Common myeloid progenitor, CD34-positive (primary cell): ENCODE results near the gene NELFB.
A peak's percentile ranks its signal among the peaks of the same experiment; 100 is the strongest.

Source experiments
- CTCF ChIA-PET: fragments of 350-600 bp; sonication (Branson Sonifier 250); formaldehyde crosslinking; loops from one replicate; lab custom pipeline; 2021; ENCODE audit warnings: antibody characterized with exemption; lab: Charles Lee
- POLR2A ChIA-PET: fragments of 350-600 bp; sonication (Branson Sonifier 250); formaldehyde crosslinking; loops from one replicate; lab custom pipeline; 2021; ENCODE audit warnings: antibody characterized with exemption; lab: Charles Lee
- DNase-seq, 3 donors: peaks; one replicate each; pipeline versions ENCODE4 v3.0.0 to v3.0.0-alpha.2; 2013
- H3K27ac ChIP-seq, 2 experiments: 1 replicate in 1 of 2; 2 replicates in 1 of 2; pipeline ENCODE4 v1.7.0; 2013; ENCODE audit warnings: inconsistent platforms in 2 of 2, low read length in 2 of 2, mild to moderate bottlenecking in 2 of 2, low read depth in 1 of 2, moderate library complexity in 1 of 2; ENCODE audit not compliant: severe bottlenecking in 2 of 2, insufficient read depth in 1 of 2, poor library complexity in 1 of 2
- H3K27me3 ChIP-seq, 5 experiments: replicated peaks in 2 of 5; 1 replicate in 3 of 5; 2 replicates in 2 of 5; pipeline versions ENCODE4 v1.6.1 to v1.7.0; 2013; ENCODE audit warnings: low read length in 4 of 5, mild to moderate bottlenecking in 2 of 5, moderate library complexity in 2 of 5, inconsistent platforms in 1 of 5; ENCODE audit not compliant: insufficient read depth in 5 of 5, control insufficient read depth in 4 of 5
- H3K36me3 ChIP-seq, 4 experiments: 1 replicate in 2 of 4; 2 replicates in 2 of 4; pipeline versions ENCODE4 v1.6.1 to v1.7.0; 2013; ENCODE audit warnings: low read length in 3 of 4, control low read depth in 1 of 4, mild to moderate bottlenecking in 1 of 4; ENCODE audit not compliant: control insufficient read depth in 4 of 4, insufficient read depth in 4 of 4
- H3K4me1 ChIP-seq, 4 experiments: 1 replicate in 3 of 4; 2 replicates in 1 of 4; pipeline versions ENCODE4 v1.6.1 to v1.7.1; 2013; ENCODE audit warnings: low read length in 3 of 4, mild to moderate bottlenecking in 3 of 4, control low read depth in 1 of 4, inconsistent platforms in 1 of 4, moderate library complexity in 1 of 4; ENCODE audit not compliant: control insufficient read depth in 4 of 4, insufficient read depth in 4 of 4; ENCODE audit errors: control extremely low read depth in 1 of 4
- H3K4me3 ChIP-seq, 7 experiments: 1 replicate in 4 of 7; 2 replicates in 3 of 7; pipeline versions ENCODE4 v1.5.1 to v1.7.0; 2013; ENCODE audit warnings: mild to moderate bottlenecking in 7 of 7, low read length in 6 of 7, moderate library complexity in 6 of 7, inconsistent platforms in 2 of 7, low read depth in 2 of 7, control low read depth in 1 of 7; ENCODE audit not compliant: insufficient read depth in 4 of 7, control insufficient read depth in 1 of 7; ENCODE audit errors: extremely low read depth in 1 of 7
- H3K9me3 ChIP-seq, 5 experiments: 1 replicate in 4 of 5; 2 replicates in 1 of 5; pipeline versions ENCODE4 v1.6.1 to v1.7.1; 2013; ENCODE audit warnings: low read length in 4 of 5, mild to moderate bottlenecking in 2 of 5, inconsistent platforms in 1 of 5, low read depth in 1 of 5, moderate library complexity in 1 of 5; ENCODE audit not compliant: control insufficient read depth in 4 of 5, insufficient read depth in 2 of 5; ENCODE audit errors: control extremely low read depth in 1 of 5
- WGBS: methylation state at CpG from one replicate; pipeline ENCODE4 v1.1.5; 2013; ENCODE audit not compliant: insufficient coverage; 5-methylcytosine and 5-hydroxymethylcytosine counted together

The NELFB gene

GRCh38 chr9:137215196-137215986 is 39.7 kb upstream of the NELFB start:
- no peak for DNase-seq
- no peak overlapping the region for H3K27ac ChIP-seq
- peaks cover 0 to 55% (median 17%) of the 10 kb centered on the region in 4 experiments for H3K36me3 ChIP-seq
- H3K4me1 ChIP-seq = peaks cover 0 to 2% (median 0%) of the 10 kb centered on the region in 4 experiments
- no peaks in the 10 kb centered on the region for H3K9me3 ChIP-seq
- H3K27me3 ChIP-seq = no peaks in the 10 kb centered on the region
- WGBS = 96% methylated on average over 20 of the region's 22 CpGs
- H3K4me3 ChIP-seq = no peak overlapping the region
- ChIA-PET POLR2A (interaction anchor here (1.0 kb wide), 1 partner anchor 12 kb away, joined by 3 read pairs; the partner anchor contains the start of gene RNF224), CTCF (interaction anchor here (1.0 to 1.1 kb wide), 2 partner anchors 11 to 44 kb away, joined by 3 to 5 read pairs; no protein-coding TSS in a partner anchor)

GRCh38 chr9:137216188-137216965 is 38.8 kb upstream of the NELFB start:
- DNase-seq = no peak
- no peak overlapping the region for H3K4me3 ChIP-seq
- CTCF ChIA-PET = interaction anchor here (1.0 to 1.6 kb wide), 4 partner anchors 10 to 45 kb away, joined by 3 to 5 read pairs (median 4); no protein-coding TSS in a partner anchor
- peaks cover 0 to 2% (median under 1%) of the 10 kb centered on the region in 4 experiments for H3K4me1 ChIP-seq
- POLR2A ChIA-PET = no interaction called here
- H3K9me3 ChIP-seq = no peaks in the 10 kb centered on the region
- no peaks in the 10 kb centered on the region for H3K27me3 ChIP-seq
- 96% methylated on average over 27 of the region's 30 CpGs for WGBS
- no peak overlapping the region for H3K27ac ChIP-seq
- H3K36me3 ChIP-seq = peaks cover 0 to 51% (median 17%) of the 10 kb centered on the region in 4 experiments

- Histone ChIP-seq H3K27ac (peak overlapping the region in 1 of 2 experiments; percentile 67), H3K4me1 (peaks cover 0 to 9% (median 8%) of the 10 kb centered on the region in 4 experiments), H3K27me3 (no peaks in the 10 kb centered on the region), H3K9me3 (no peaks in the 10 kb centered on the region), H3K4me3 (peak overlapping the region in 1 of 7 experiments; percentile 5), H3K36me3 (peaks cover 0 to 50% (median 17%) of the 10 kb centered on the region in 4 experiments)
- WGBS = 78% methylated on average over 29 of the region's 36 CpGs
- DNase-seq = no peak
- ChIA-PET CTCF (interaction anchor here (0.9 to 1.6 kb wide), 3 partner anchors 11 to 29 kb away, joined by 3 to 4 read pairs (median 4); no protein-coding TSS in a partner anchor), POLR2A (no interaction called here)
Measured at GRCh38 chr9:137217276-137218211, 37.6 kb upstream of the NELFB start.

- Histone ChIP-seq H3K36me3 (peaks cover 0 to 44% (median 17%) of the 10 kb centered on the region in 4 experiments), H3K4me1 (peaks cover 0 to 16% (median 15%) of the 10 kb centered on the region in 4 experiments), H3K9me3 (no peaks in the 10 kb centered on the region), H3K4me3 (no peak overlapping the region), H3K27ac (peak overlapping the region in 1 of 2 experiments; percentile 67), H3K27me3 (no peaks in the 10 kb centered on the region)
- ChIA-PET POLR2A (no interaction called here), CTCF (interaction anchor here (0.9 kb wide), 1 partner anchor 14 kb away, joined by 3 read pairs; no protein-coding TSS in a partner anchor)
- 95% methylated on average over 30 of the region's 30 CpGs for WGBS
- no peak for DNase-seq
Measured at GRCh38 chr9:137218212-137218753, 36.8 kb upstream of the NELFB start.

- H3K27me3 ChIP-seq = no peaks in the 10 kb centered on the region
- H3K4me1 ChIP-seq = peaks cover 0 to 17% (median 15%) of the 10 kb centered on the region in 4 experiments
- H3K36me3 ChIP-seq = peaks cover 0 to 39% (median 17%) of the 10 kb centered on the region in 4 experiments
- H3K4me3 ChIP-seq = no peak overlapping the region
- ChIA-PET CTCF (interaction anchor here (0.7 to 1.5 kb wide), 3 partner anchors 12 to 43 kb away, joined by 3 to 5 read pairs (median 5); no protein-coding TSS in a partner anchor), POLR2A (no interaction called here)
- DNase-seq = no peak
- no peaks in the 10 kb centered on the region for H3K9me3 ChIP-seq
- H3K27ac ChIP-seq = peak overlapping the region in 1 of 2 experiments; percentile 67
- 92% methylated on average over 11 of the region's 12 CpGs for WGBS
Measured at GRCh38 chr9:137218754-137219271, 36.3 kb upstream of the NELFB start.
